ENCODE data around the gene EEFSEC.

GRCh38 chr3:128290484-128290883 lies 137.2 kb downstream of the EEFSEC start:
- TF ChIP-seq CTCF (IDR thresholded peaks at IDR 0.05; ENCODE audit: low read depth, low read length) (no peak), EZH2phosphoT487 (IDR thresholded peaks at IDR 0.05; ENCODE audit: low read depth) (no peak)

Measured in OCI-LY3 (cell line).